ENCODE data around the gene ZNF831.

GRCh38 chr20:59178983-59179595 is 15.5 kb downstream of the ZNF831 start:
- no peak for TF ChIP-seq NFIC (IDR thresholded peaks at IDR 0.05; ENCODE audit: low read depth, low read length)
- TF ChIP-seq E2F4 (IDR thresholded peaks at IDR 0.05; ENCODE audit: low read depth, low read length) = no peak
- TF ChIP-seq HDAC6 (IDR thresholded peaks at IDR 0.05; ENCODE audit: unreplicated experiment) = no peak
- TF ChIP-seq POLR2A (IDR thresholded peaks at IDR 0.05; ENCODE audit: low read depth, low read length) = no peak
- TF ChIP-seq TCF3 (IDR thresholded peaks at IDR 0.05; ENCODE audit: borderline replicate concordance, insufficient read depth, low read depth, low read length) = no peak
- TF ChIP-seq CTCF (IDR thresholded peaks at IDR 0.05 in 2 of 3, conservative IDR thresholded peaks at IDR 0.05 in 1 of 3; ENCODE audit: control insufficient read depth in 2 of 3, extremely low read depth in 1 of 3, insufficient read depth in 1 of 3, low read depth in 3 of 3, low read length in 3 of 3) = no peak
- TF ChIP-seq MXI1 (IDR thresholded peaks at IDR 0.05; ENCODE audit: low read depth, low read length) = no peak
- TF ChIP-seq NBN (IDR thresholded peaks at IDR 0.05) = no peak
- no peak for TF ChIP-seq ZNF384 (IDR thresholded peaks at IDR 0.05; ENCODE audit: borderline replicate concordance, low read depth, low read length)
- no peak for TF ChIP-seq RAD51 (IDR thresholded peaks at IDR 0.05)
- TF ChIP-seq ZBTB33 (IDR thresholded peaks at IDR 0.05) = no peak
- no peak for TF ChIP-seq RCOR1 (conservative IDR thresholded peaks at IDR 0.05; ENCODE audit: low read depth, low read length)

Measured in GM12878 (cell line).